GM12878 (cell line): ENCODE data around the gene PHF14. TPM values are rescaled to one million over a fixed set of nuclear protein-coding genes. Genes with fewer than 3 reads are reported as not detected.
A peak's percentile ranks its signal among the peaks of the same experiment; 100 is the strongest.

Source experiments
- ATAC-seq: fragments of 200-7000 bp; cut with Tn5 transposase; 3 replicates; pipeline ENCODE4 v1.9.1; 2020; ENCODE audit warnings: mild to moderate bottlenecking, moderate library complexity
- BruUV-seq: library from RNA; stranded (reverse); fragments of 400-500 nt; replicated peaks from 2 replicates; lab custom pipeline; 2021; lab: Mats Ljungman, UMichigan
- CTCF ChIA-PET: fragments of 300-600 bp; sonication (Branson Sonifier 250); formaldehyde crosslinking; extraction: SDS; loops from one replicate; lab custom pipeline; 2021; ENCODE audit warnings: inconsistent platforms; lab: Yijun Ruan, JAX
- POLR2A ChIA-PET: fragments of 350-600 bp; formaldehyde crosslinking; extraction: SDS; loops from one replicate; lab custom pipeline; 2021; ENCODE audit warnings: inconsistent platforms; lab: Charles Lee
- RAD21 ChIA-PET: fragments of 300-600 bp; sonication (Branson Sonifier 250); formaldehyde crosslinking; loops from one replicate; lab custom pipeline; 2023; ENCODE audit warnings: antibody characterized with exemption; ENCODE audit not compliant: unreplicated experiment; lab: Charles Lee
- SMC1A ChIA-PET: fragments of 300-600 bp; sonication (Branson Sonifier 250); formaldehyde crosslinking; loops from one replicate; lab custom pipeline; 2023; ENCODE audit not compliant: unreplicated experiment, uncharacterized antibody; lab: Charles Lee
- DNase-seq: peaks from one replicate; pipeline ENCODE4 v3.0.0-alpha.2; 2011; ENCODE audit warnings: low read depth, low spot score
- FAIRE-seq: peaks from 3 replicates; lab custom pipeline; 2011; peaks lifted over from hg19 to GRCh38; lab: Jason Lieb, UNC
- H2AFZ ChIP-seq: 2 replicates; pipeline ENCODE4 v1.6.0; 2011; ENCODE audit warnings: low read depth, low read length, control low read depth; ENCODE audit not compliant: control insufficient read depth
- H3K27ac ChIP-seq: 2 replicates; pipeline ENCODE4 v1.5.1; 2011; ENCODE audit warnings: control low read depth; ENCODE audit not compliant: control insufficient read depth, insufficient read depth
- H3K27me3 ChIP-seq, 2 experiments: replicated peaks in 1 of 2; 2 replicates each; pipeline versions ENCODE4 v1.6.0 to v1.6.1; 2011; ENCODE audit warnings: low read length in 1 of 2; ENCODE audit not compliant: control insufficient read depth in 2 of 2, insufficient read depth in 2 of 2
- H3K36me3 ChIP-seq, 2 experiments: 2 replicates each; pipeline ENCODE4 v1.5.1; 2011; ENCODE audit warnings: low read length in 1 of 2; ENCODE audit not compliant: control insufficient read depth in 2 of 2, insufficient read depth in 2 of 2
- H3K4me1 ChIP-seq: 2 replicates; pipeline ENCODE4 v1.6.1; 2011; ENCODE audit warnings: mild to moderate bottlenecking, low read length, moderate library complexity, mixed read lengths; ENCODE audit not compliant: control insufficient read depth, insufficient read depth
- H3K4me2 ChIP-seq: 2 replicates; pipeline ENCODE4 v1.6.0; 2011; ENCODE audit warnings: control low read depth; ENCODE audit not compliant: control insufficient read depth, insufficient read depth
- H3K4me3 ChIP-seq: fragments of 200-600 bp; sonication (generic); 2 replicates; pipeline ENCODE4 v1.5.1; 2016
- H3K79me2 ChIP-seq: 2 replicates; pipeline ENCODE4 v1.6.0; 2011; ENCODE audit warnings: low read length; ENCODE audit not compliant: control insufficient read depth, insufficient read depth
- H3K9ac ChIP-seq: 2 replicates; pipeline ENCODE4 v1.8.0; 2011; ENCODE audit warnings: low read length, control low read depth, mixed read lengths; ENCODE audit not compliant: control insufficient read depth, insufficient read depth
- H3K9me3 ChIP-seq: replicated peaks from 3 replicates; pipeline ENCODE4 v1.5.1; 2011; ENCODE audit warnings: mild to moderate bottlenecking, low read length; ENCODE audit not compliant: control insufficient read depth, insufficient read depth
- H4K20me1 ChIP-seq: 2 replicates; pipeline ENCODE4 v1.6.0; 2011; ENCODE audit not compliant: control insufficient read depth, insufficient read depth
- BCL11A ChIP-seq: IDR thresholded peaks from 2 replicates; pipeline ENCODE4 v1.6.1; 2011; ENCODE audit warnings: low read depth, low read length
- CHD2 ChIP-seq: IDR thresholded peaks from 2 replicates; pipeline ENCODE4 v1.6.1; 2011; ENCODE audit warnings: low read depth, low read length, improper control_type of control experiment, borderline replicate concordance
- CHD4 ChIP-seq: fragments of 200-600 bp; sonication (generic); IDR thresholded peaks from 2 replicates; pipeline ENCODE4 v1.6.1; 2016; ENCODE audit warnings: mild to moderate bottlenecking
- E4F1 ChIP-seq: fragments of 450-650 bp; IDR thresholded peaks from 2 replicates; pipeline ENCODE4 v1.6.1; 2018; ENCODE audit warnings: borderline replicate concordance, mild to moderate bottlenecking; ENCODE audit not compliant: partially characterized antibody
- ETV6 ChIP-seq, 2 experiments: fragments of 450-650 bp in 1 of 2; IDR thresholded peaks in 1 of 2; conservative IDR thresholded peaks in 1 of 2; 2 replicates each; pipeline ENCODE4 v1.6.1; 2014; ENCODE audit warnings: antibody characterized with exemption in 1 of 2, borderline replicate concordance in 1 of 2, low read depth in 1 of 2, mild to moderate bottlenecking in 1 of 2, moderate library complexity in 1 of 2
- JUND ChIP-seq: IDR thresholded peaks from 2 replicates; pipeline ENCODE4 v1.6.1; 2012; ENCODE audit warnings: low read depth, mild to moderate bottlenecking, low read length, improper control_type of control experiment, moderate library complexity
- NBN ChIP-seq: fragments of 450-650 bp; IDR thresholded peaks from 2 replicates; pipeline ENCODE4 v1.6.1; 2016
- RELB ChIP-seq: fragments of 450-650 bp; IDR thresholded peaks from 2 replicates; pipeline ENCODE4 v1.6.1; 2017; ENCODE audit warnings: low read depth, mild to moderate bottlenecking, moderate library complexity
- SIX5 ChIP-seq: IDR thresholded peaks from 2 replicates; pipeline ENCODE4 v1.6.1; 2011; ENCODE audit warnings: mild to moderate bottlenecking, low read depth, low read length, moderate library complexity; ENCODE audit not compliant: severe bottlenecking
- SREBF1 ChIP-seq: IDR thresholded peaks from 2 replicates; pipeline ENCODE4 v1.6.1; 2012; ENCODE audit warnings: mild to moderate bottlenecking, low read length
- WGBS: methylation state at CpG from one replicate; pipeline ENCODE4 v1.1.6; 2016; ENCODE audit warnings: low lambda C conversion rate; ENCODE audit not compliant: insufficient replicate concordance, insufficient coverage; ENCODE audit errors: missing lambda C conversion rate; 5-methylcytosine and 5-hydroxymethylcytosine counted together
- in situ Hi-C: fragments of 300-500 bp; cut with MboI; formaldehyde crosslinking; loops from 9 replicates; pipeline ENCODE4 v1.14.3; 2018; ENCODE audit warnings: mixed read lengths
- intact Hi-C: fragments of 100-400 bp; cut with micrococcal nuclease; formaldehyde crosslinking; loops from one replicate; pipeline ENCODE4 v1.14.2; 2022; ENCODE audit not compliant: unreplicated experiment
- polyA plus RNA-seq, 11 experiments: library from polyadenylated mRNA; depleted of rRNA in 4 of 11; unstranded in 6 of 11; stranded (reverse) in 5 of 11; fragments of >200 nt; fragmentation: Nextera tagmentation in 4 of 11; fragmentation: Illumina TruSeq in 1 of 11; extraction: Ambion mirVana in 4 of 11; extraction: Trizol in 1 of 11; gene quantifications; 1 replicate in 1 of 11; 2 replicates in 10 of 11; pipeline versions ENCODE4 v1.2.1 to v1.2.3, GENCODE V29; 2011 to 2016; ENCODE audit warnings: inconsistent platforms in 2 of 11, missing spikeins in 2 of 11, low read depth in 1 of 11
- total RNA-seq, 4 experiments: library from RNA; depleted of rRNA in 3 of 4; stranded (reverse); fragments of >200 nt in 3 of 4; fragmentation: Illumina TruSeq in 1 of 4; extraction: Trizol in 1 of 4; gene quantifications; 2 replicates each; pipeline versions ENCODE4 v1.2.1 to v1.2.3, GENCODE V29; 2013 to 2021
- TF ChIP-seq, protein P1 (sequence below): IDR thresholded peaks from 2 replicates; pipeline ENCODE4 v1.6.1; 2012; ENCODE audit warnings: low read depth, low read length, improper control_type of control experiment

Gene PHF14
- total and polyA plus RNA-seq, 10 of the 15 experiments (the other 5 are each of a cell fraction or from before 2014, with no cell fraction given), result 21.3 to 47.1 (median 29.9) TPM

DNA sequence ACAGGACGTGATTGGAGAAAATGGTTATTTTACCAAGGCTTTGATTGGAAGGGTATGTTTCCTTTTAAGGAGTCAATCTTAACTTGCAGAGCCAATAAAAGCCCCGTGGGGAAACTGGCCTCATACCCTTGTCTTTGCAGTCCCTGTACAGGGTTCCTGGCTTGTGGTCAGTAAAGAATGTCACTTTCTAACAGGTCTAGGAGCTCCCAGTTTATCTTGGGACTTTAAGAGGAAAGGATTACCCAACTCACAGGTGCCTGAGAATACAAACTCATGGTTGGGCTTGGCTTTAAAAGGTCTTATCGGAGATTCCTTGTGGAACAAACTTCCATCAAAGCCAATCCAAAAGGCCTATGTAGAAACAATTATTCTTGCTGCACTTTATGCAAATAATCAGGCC, 221.8 kb downstream of the PHF14 start (continued):
- TF ChIP-seq RELB (no peak), ETV6 (conservative IDR thresholded peaks at IDR 0.05 in 1 of 2, IDR thresholded peaks at IDR 0.05 in 1 of 2; ENCODE audit: borderline replicate concordance in 1 of 2, low read depth in 1 of 2) (no peak)

DNA sequence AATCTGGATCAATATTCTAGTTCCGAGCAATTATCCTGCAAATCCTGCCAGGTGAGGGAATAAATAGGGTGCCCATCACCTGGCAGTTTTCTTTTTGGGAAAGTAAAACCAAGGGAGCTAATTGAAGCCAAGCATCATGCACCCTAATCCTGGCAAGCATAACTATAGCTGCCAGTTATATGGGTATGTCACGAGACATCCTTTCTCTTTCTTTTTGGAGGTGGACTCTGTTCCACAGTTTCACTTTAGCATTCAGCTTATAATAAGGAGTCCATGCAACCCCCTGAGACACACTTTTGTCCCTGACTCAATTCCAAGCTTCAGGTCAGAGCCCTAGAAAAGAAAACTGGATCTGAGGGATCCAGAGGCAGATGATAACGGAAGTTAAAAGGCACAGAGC, 222.5 kb downstream of the PHF14 start:
- Histone ChIP-seq H3K4me3 (no peak overlapping the region), H3K79me2 (no peaks in the 10 kb centered on the region), H3K9me3 (no peaks in the 10 kb centered on the region), H3K27me3 (no peaks in the 10 kb centered on the region), H3K4me1 (no peaks in the 10 kb centered on the region), H2AFZ (no peak overlapping the region), H3K9ac (no peak overlapping the region), H3K27ac (no peak overlapping the region), H3K36me3 (no peaks in the 10 kb centered on the region), H3K4me2 (no peak overlapping the region), H4K20me1 (no peaks in the 10 kb centered on the region)
- WGBS, result 17% methylated on average over 3 of the region's 3 CpGs
- TF ChIP-seq, protein P1, sequence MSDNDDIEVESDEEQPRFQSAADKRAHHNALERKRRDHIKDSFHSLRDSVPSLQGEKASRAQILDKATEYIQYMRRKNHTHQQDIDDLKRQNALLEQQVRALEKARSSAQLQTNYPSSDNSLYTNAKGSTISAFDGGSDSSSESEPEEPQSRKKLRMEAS, result no peak
- TF ChIP-seq BCL11A, result no peak
- no peak for TF ChIP-seq SREBF1
- TF ChIP-seq CHD2, result no peak
- no peak for TF ChIP-seq CHD4
- TF ChIP-seq E4F1, result no peak
- TF ChIP-seq JUND, result no peak
- no peak for TF ChIP-seq NBN
- TF ChIP-seq SIX5, result no peak
- DNase-seq (no peak), FAIRE-seq (peak; percentile 78), ATAC-seq (no peak)
- no TSS peak for BruUV-seq
- ChIA-PET POLR2A (no interaction called here), SMC1A (interaction anchor here (0.5 to 1.6 kb wide), 3 partner anchors 16 to 399 kb away, joined by 4 to 5 read pairs (median 4); no protein-coding TSS in a partner anchor), RAD21 (no interaction called here), CTCF (interaction anchor here (1.3 to 1.5 kb wide), 2 partner anchors 13 to 16 kb away, joined by 3 to 6 read pairs; no protein-coding TSS in a partner anchor)
- intact Hi-C loops, result no loop called here
- in situ Hi-C loops, result no loop called here
